ENCODE data around the gene PAM. TPM values are rescaled to one million over a fixed set of nuclear protein-coding genes. Genes with fewer than 3 reads are reported as not detected.

The PAM gene
- total and polyA plus RNA-seq, 2 of the 8 experiments (the other 6 are each of a cell fraction or from before 2014, with no cell fraction given) = 30.4 to 67.8 TPM

GRCh38 chr5:102787134-102787533 is 32.0 kb downstream of the PAM start:
- no peak for DNase-seq (ENCODE audit: low read depth in 1 of 2, low spot score in 2 of 2)
- Histone ChIP-seq H3K27ac (ENCODE audit: low read depth, low read length) (no peak overlapping the region), H4K20me1 (replicated peaks in 1 of 2; ENCODE audit: control insufficient read depth in 1 of 2, insufficient read depth in 2 of 2, low read length in 2 of 2) (no peaks in the 10 kb centered on the region), H4K5ac (ENCODE audit: insufficient read length, low read depth, low read length) (no peak overlapping the region), H2AFZ (ENCODE audit: low read length) (no peak overlapping the region), H3K9me3 (ENCODE audit: insufficient read depth in 2 of 2, low read depth in 1 of 2, low read length in 1 of 2) (no peaks in the 10 kb centered on the region; a peak in 1 of 4 replicates), H3K18ac (ENCODE audit: extremely low read depth, low read length) (no peak overlapping the region), H3K56ac (replicated peaks; ENCODE audit: insufficient read length, low read depth, low read length) (no peak overlapping the region), H2BK15ac (ENCODE audit: low read length) (no peak overlapping the region), H2AK5ac (ENCODE audit: low read depth, low read length) (no peak overlapping the region), H2BK20ac (ENCODE audit: low read length) (no peak overlapping the region), H3K36me3 (ENCODE audit: control insufficient read depth in 2 of 4, insufficient read depth in 4 of 4, low read length in 3 of 4) (no peaks in the 10 kb centered on the region), H3K23ac (ENCODE audit: insufficient read length) (no peak overlapping the region), H3K4me2 (ENCODE audit: insufficient read depth in 1 of 2, low read depth in 2 of 2, low read length in 2 of 2) (no peak overlapping the region), H3K14ac (ENCODE audit: insufficient read length) (no peak overlapping the region), H2BK120ac (replicated peaks; ENCODE audit: low read depth, low read length) (no peak overlapping the region), H4K91ac (replicated peaks; ENCODE audit: insufficient read length, low read length) (no peak overlapping the region), H3K79me2 (ENCODE audit: control insufficient read depth in 1 of 2, insufficient read depth in 2 of 2, low read length in 2 of 2) (peaks cover 0 to 3% of the 10 kb centered on the region in 2 experiments; a peak in 1 of 4 replicates), H3K9ac (replicated peaks in 1 of 4; ENCODE audit: extremely low read depth in 1 of 4, low read depth in 3 of 4, low read length in 3 of 4) (no peak overlapping the region), H2BK12ac (ENCODE audit: low read depth, low read length) (no peak overlapping the region), H3K4ac (replicated peaks; ENCODE audit: insufficient read length, low read depth, low read length) (no peak overlapping the region), H3K79me1 (ENCODE audit: low read depth, low read length) (no peaks in the 10 kb centered on the region), H3K4me3 (ENCODE audit: extremely low read depth in 1 of 4, insufficient read depth in 2 of 4, low read depth in 3 of 4, low read length in 4 of 4) (no peak overlapping the region), H3K27me3 (replicated peaks in 1 of 4; ENCODE audit: control insufficient read depth in 3 of 4, extremely low read depth in 1 of 4, insufficient read depth in 3 of 4, low read length in 3 of 4) (no peaks in the 10 kb centered on the region), H3K4me1 (replicated peaks in 1 of 4; ENCODE audit: control insufficient read depth in 3 of 4, insufficient read depth in 4 of 4, low read length in 3 of 4) (0 out of 7 replicates have a peak, but pooled peaks cover 0 to 2% (median under 1%) of the 10 kb centered on the region in 4 experiments), H4K8ac (ENCODE audit: extremely low read depth, insufficient read depth, low read length) (no peak overlapping the region), H3K23me2 (ENCODE audit: low read depth, low read length) (no peaks in the 10 kb centered on the region), H2BK5ac (ENCODE audit: low read depth, low read length) (no peak overlapping the region)
- WGBS, 2 experiments (ENCODE audit: extremely low coverage in 1 of 2, insufficient coverage in 1 of 2, insufficient read length in 1 of 2, insufficient replicate concordance in 2 of 2, low coverage in 1 of 2, low lambda C conversion rate in 2 of 2, missing lambda C conversion rate in 1 of 2) = 90% methylated on average over 2 of the region's 2 CpGs; no CpG with 5 or more reads in 1 of the 2 experiments
- CTCF ChIA-PET (ENCODE audit: partially characterized antibody) = interaction anchor here (0.7 to 1.5 kb wide), 3 partner anchors 9 to 106 kb away, joined by 3 read pairs; no protein-coding TSS in a partner anchor
- FAIRE-seq = no peak
- POLR2A ChIA-PET (ENCODE audit: partially characterized antibody) = interaction anchor here (0.8 kb wide), 1 partner anchor 13 kb away, joined by 3 read pairs; no protein-coding TSS in a partner anchor
- no peak for TF ChIP-seq RAD21 (IDR thresholded peaks at IDR 0.05 in 1 of 2, conservative IDR thresholded peaks at IDR 0.05 in 1 of 2; ENCODE audit: low read depth in 2 of 2, low read length in 2 of 2)
- no peak for TF ChIP-seq NRF1 (IDR thresholded peaks at IDR 0.05; ENCODE audit: low read depth, low read length)
- TF ChIP-seq FOSL1 (IDR thresholded peaks at IDR 0.05; ENCODE audit: insufficient read depth, low read depth, low read length) = no peak
- TF ChIP-seq KDM4A (IDR thresholded peaks at IDR 0.05; ENCODE audit: low read depth, low read length, severe bottlenecking) = no peak
- no peak for TF ChIP-seq TAF7 (optimal IDR thresholded peaks at IDR 0.05; ENCODE audit: borderline replicate concordance, low read depth, low read length)
- TF ChIP-seq CBX8 (IDR thresholded peaks at IDR 0.05; ENCODE audit: borderline replicate concordance, low read depth, low read length) = no peak
- TF ChIP-seq CREB1 (IDR thresholded peaks at IDR 0.05) = no peak
- no peak for TF ChIP-seq SIX5 (IDR thresholded peaks at IDR 0.05; ENCODE audit: low read depth, low read length)
- no peak for TF ChIP-seq JUN (IDR thresholded peaks at IDR 0.05; ENCODE audit: low read depth, low read length)

All from H1 (cell line).